Karpas-422 (cell line): ENCODE data around the gene OVOL3. TPM values are rescaled to one million over a fixed set of nuclear protein-coding genes. Genes with fewer than 3 reads are reported as not detected.

ENCODE experiments used
- DNase-seq: peaks from one replicate; pipeline ENCODE4 v3.0.0-alpha.2; 2015
- H2AFZ ChIP-seq: fragments of 200-600 bp; sonication (generic); 2 replicates; pipeline ENCODE4 v1.6.1; 2014; ENCODE audit warnings: antibody characterized with exemption, low read length, mixed read lengths
- H3K27ac ChIP-seq: fragments of 200-600 bp; sonication (generic); 2 replicates; pipeline ENCODE4 v1.5.1; 2014; ENCODE audit warnings: mild to moderate bottlenecking, low read length, moderate library complexity
- H3K27me3 ChIP-seq: fragments of 200-600 bp; sonication (generic); 2 replicates; pipeline ENCODE4 v1.6.1; 2014; ENCODE audit warnings: low read length, mixed read lengths
- H3K36me3 ChIP-seq: fragments of 200-600 bp; sonication (generic); 2 replicates; pipeline ENCODE4 v1.6.1; 2014; ENCODE audit warnings: low read length, mixed read lengths; ENCODE audit not compliant: insufficient read depth
- H3K4me1 ChIP-seq: fragments of 200-600 bp; sonication (generic); 2 replicates; pipeline ENCODE4 v1.6.1; 2014; ENCODE audit warnings: mild to moderate bottlenecking, low read length, mixed read lengths
- H3K4me2 ChIP-seq: fragments of 200-600 bp; sonication (generic); 2 replicates; pipeline ENCODE4 v1.6.1; 2014; ENCODE audit warnings: low read length, low read depth, mild to moderate bottlenecking; ENCODE audit not compliant: poor library complexity, severe bottlenecking
- H3K4me3 ChIP-seq: fragments of 200-600 bp; sonication (generic); 2 replicates; pipeline ENCODE4 v1.5.1; 2014; ENCODE audit warnings: mild to moderate bottlenecking, antibody characterized with exemption, low read length, mixed read lengths
- H3K79me2 ChIP-seq: fragments of 200-600 bp; sonication (generic); 2 replicates; pipeline ENCODE4 v1.6.1; 2014; ENCODE audit warnings: mild to moderate bottlenecking, low read length, mixed read lengths
- H3K9ac ChIP-seq: fragments of 200-600 bp; sonication (generic); 2 replicates; pipeline ENCODE4 v1.6.0; 2014; ENCODE audit warnings: low read length
- H3K9me2 ChIP-seq: fragments of 200-600 bp; sonication (generic), shearing (Covaris generic); replicated peaks from 2 replicates; pipeline ENCODE4 v1.6.0; 2014; ENCODE audit warnings: mild to moderate bottlenecking, low read length, moderate library complexity; ENCODE audit not compliant: insufficient read depth
- H3K9me3 ChIP-seq: fragments of 300-700, 200-600 bp; sonication (generic); 2 replicates; pipeline ENCODE4 v1.6.1; 2014; ENCODE audit warnings: low read length, mixed read lengths
- H4K20me1 ChIP-seq: fragments of 200-600 bp; sonication (generic); 2 replicates; pipeline ENCODE4 v1.6.1; 2014; ENCODE audit warnings: mild to moderate bottlenecking, antibody characterized with exemption, low read length, low read depth; ENCODE audit not compliant: insufficient read depth
- total RNA-seq: library from RNA; depleted of rRNA; stranded (reverse); fragments of >200 nt; shearing (Covaris generic); gene quantifications from 2 replicates; pipeline ENCODE4 v1.2.3, GENCODE V29; 2014; ENCODE audit warnings: low replicate concordance

OVOL3 gene
- total RNA-seq, 1 experiment from 2014 or later, result 3.1 TPM

DNA sequence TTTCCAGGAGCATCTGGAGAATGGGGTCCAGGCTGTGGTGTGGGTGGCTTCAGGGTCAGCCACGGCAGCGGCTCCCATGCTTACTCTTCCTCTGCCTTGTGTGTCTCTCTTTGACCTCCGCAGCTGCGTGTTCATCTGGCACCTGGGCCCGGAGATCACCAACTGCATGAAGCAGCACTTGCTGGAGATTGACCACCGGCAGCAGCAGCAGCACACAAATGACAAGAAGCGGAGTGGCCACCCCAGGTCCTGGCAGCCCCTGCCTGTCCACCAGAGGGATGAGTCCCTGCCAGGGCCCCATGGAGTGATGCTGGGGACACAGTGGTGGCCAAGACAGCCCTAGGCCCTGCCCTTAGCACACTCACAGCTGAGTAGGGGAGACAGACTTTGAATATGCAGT is 18.4 kb upstream of the OVOL3 start:
- no peaks in the 10 kb centered on the region for H3K9me2 ChIP-seq
- no peak overlapping the region for H2AFZ ChIP-seq
- no peak overlapping the region for H3K27ac ChIP-seq
- H3K9me3 ChIP-seq, result no peaks in the 10 kb centered on the region
- H3K79me2 ChIP-seq, result no peaks in the 10 kb centered on the region
- no peak overlapping the region for H3K4me3 ChIP-seq
- no peak for DNase-seq
- H3K4me1 ChIP-seq, result no peaks in the 10 kb centered on the region
- H3K9ac ChIP-seq, result no peak overlapping the region
- no peaks in the 10 kb centered on the region for H3K27me3 ChIP-seq
- no peaks in the 10 kb centered on the region for H4K20me1 ChIP-seq
- peaks cover 28% of the 10 kb centered on the region; the same call in 1 of the 2 replicates for H3K36me3 ChIP-seq
- H3K4me2 ChIP-seq, result no peak overlapping the region

DNA sequence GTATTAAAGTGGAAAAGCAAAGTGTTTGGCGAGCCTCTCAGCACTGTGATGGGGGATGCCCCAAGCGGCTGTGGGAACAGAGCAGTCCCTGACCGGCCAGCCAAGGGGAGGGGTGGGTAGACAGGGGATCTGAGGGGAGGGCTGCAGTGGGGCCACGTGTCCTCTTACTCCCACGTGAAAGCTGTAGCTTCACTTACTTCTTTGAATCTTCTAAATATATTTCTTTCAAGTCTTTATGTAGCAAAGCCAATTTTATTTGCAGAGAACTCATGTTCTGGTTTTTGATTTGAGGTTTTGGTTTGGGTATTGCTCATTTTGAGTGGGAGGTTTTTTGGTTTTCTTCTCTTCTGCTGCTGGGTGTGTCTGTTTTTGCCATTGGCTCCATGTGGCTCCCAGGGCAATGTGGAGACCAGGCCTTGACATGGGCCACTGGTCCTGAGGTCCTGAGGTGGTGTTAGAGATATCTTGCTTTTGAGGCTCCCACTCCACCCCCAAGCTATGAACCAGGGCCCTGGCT is 17.7 kb upstream of the OVOL3 start:
- Histone ChIP-seq H3K9me3 (no peaks in the 10 kb centered on the region), H3K9me2 (no peaks in the 10 kb centered on the region), H3K36me3 (peaks cover 28% of the 10 kb centered on the region; the same call in 1 of the 2 replicates), H3K4me1 (no peaks in the 10 kb centered on the region), H3K9ac (no peak overlapping the region), H4K20me1 (no peaks in the 10 kb centered on the region), H3K79me2 (no peaks in the 10 kb centered on the region), H3K4me2 (no peak overlapping the region), H3K27ac (no peak overlapping the region), H2AFZ (no peak overlapping the region), H3K27me3 (no peaks in the 10 kb centered on the region), H3K4me3 (no peak overlapping the region)
- no peak for DNase-seq

DNA sequence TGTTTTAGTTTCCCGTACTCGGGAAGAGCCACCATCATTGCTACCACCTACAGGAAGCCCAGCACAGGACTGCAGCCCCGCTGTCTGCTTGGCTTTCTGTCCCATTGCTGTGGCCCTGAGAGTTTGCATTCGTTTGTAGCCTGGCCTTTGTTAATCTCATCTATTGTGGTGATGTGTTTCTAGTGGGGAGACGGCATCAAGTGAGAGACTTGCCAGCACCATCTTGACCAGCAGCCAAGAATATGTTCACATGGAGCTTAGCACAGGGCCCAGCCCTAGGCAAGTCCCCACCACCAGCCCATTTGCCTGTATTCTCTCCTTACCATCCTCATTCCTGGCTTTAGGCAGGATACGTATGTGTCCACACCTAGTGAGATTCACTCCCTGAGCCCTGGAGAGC is 17.3 kb upstream of the OVOL3 start:
- Histone ChIP-seq H3K9me2 (no peaks in the 10 kb centered on the region), H3K79me2 (no peaks in the 10 kb centered on the region), H2AFZ (no peak overlapping the region), H3K27ac (no peak overlapping the region), H3K4me1 (no peaks in the 10 kb centered on the region), H3K36me3 (peaks cover 28% of the 10 kb centered on the region; the same call in 1 of the 2 replicates), H3K27me3 (no peaks in the 10 kb centered on the region), H3K9ac (no peak overlapping the region), H3K9me3 (no peaks in the 10 kb centered on the region), H3K4me3 (no peak overlapping the region), H3K4me2 (no peak overlapping the region), H4K20me1 (no peaks in the 10 kb centered on the region)
- no peak for DNase-seq

DNA sequence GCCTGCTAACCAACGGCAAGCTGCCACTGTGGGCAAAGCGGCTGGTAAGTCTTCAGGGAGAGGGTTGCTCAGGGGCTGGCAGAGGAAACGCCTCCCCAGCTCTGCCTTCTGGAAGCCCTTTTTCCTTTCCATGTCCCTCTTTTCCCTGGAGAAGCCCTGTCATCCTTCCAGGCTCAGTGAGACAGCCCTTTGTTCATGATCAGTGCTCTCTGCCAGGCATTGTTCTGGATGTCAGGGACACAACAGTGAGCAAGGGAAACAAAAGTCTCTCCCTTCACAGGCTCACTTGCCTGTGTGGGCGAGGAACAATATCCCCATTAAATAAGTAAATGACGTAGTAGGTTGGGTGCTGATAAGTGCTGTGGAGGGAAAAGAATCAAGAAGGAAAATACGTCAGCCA is 13.9 kb upstream of the OVOL3 start:
- Histone ChIP-seq H3K79me2 (no peaks in the 10 kb centered on the region), H3K9me3 (no peaks in the 10 kb centered on the region), H4K20me1 (no peaks in the 10 kb centered on the region), H3K27me3 (no peaks in the 10 kb centered on the region), H3K4me1 (peaks cover 12% of the 10 kb centered on the region), H3K27ac (no peak overlapping the region), H3K4me3 (no peak overlapping the region), H3K9me2 (no peaks in the 10 kb centered on the region), H2AFZ (no peak overlapping the region), H3K9ac (no peak overlapping the region), H3K4me2 (no peak overlapping the region), H3K36me3 (peaks cover 27% of the 10 kb centered on the region; the same call in 1 of the 2 replicates)
- DNase-seq, result no peak

DNA sequence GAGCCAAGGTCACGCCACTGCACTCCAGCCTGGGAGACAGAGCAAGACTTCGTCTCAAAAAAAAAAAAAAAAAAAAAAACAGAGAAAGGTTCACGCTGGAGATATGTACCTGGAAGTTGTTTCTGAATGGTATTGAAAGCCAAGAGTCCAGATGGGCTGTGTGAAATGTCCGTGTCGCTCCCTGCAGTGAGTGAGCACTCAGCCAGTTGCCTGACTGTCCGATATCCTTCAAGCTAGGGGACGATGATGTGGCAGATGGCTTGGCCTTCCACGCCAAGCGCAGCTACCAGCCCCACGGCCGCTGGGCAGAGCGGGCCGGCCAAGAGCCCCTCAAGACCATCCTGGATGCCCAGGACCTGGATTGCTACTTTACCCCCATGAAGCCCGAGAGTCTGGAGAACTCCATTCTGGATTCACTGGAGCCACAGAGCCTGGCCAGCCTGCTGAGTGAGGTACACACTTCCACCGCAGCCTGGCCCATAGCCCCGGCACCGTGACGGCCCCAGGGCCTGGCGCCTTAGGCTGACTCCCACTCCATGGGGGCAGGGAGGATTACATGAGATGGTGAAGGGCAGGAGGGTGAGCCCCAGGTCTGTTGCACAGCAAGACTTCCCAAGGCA is 11.7 kb upstream of the OVOL3 start:
- Histone ChIP-seq H4K20me1 (peaks cover 5% of the 10 kb centered on the region; the same call in 1 of the 2 replicates), H3K4me1 (peaks cover 12% of the 10 kb centered on the region), H3K36me3 (peaks cover 26% of the 10 kb centered on the region; the same call in 1 of the 2 replicates), H3K27me3 (no peaks in the 10 kb centered on the region), H3K27ac (no peak overlapping the region), H3K79me2 (no peaks in the 10 kb centered on the region), H2AFZ (no peak overlapping the region), H3K9me3 (no peaks in the 10 kb centered on the region), H3K4me2 (no peak overlapping the region), H3K9ac (no peak overlapping the region), H3K4me3 (no peak overlapping the region), H3K9me2 (no peaks in the 10 kb centered on the region)
- no peak for DNase-seq

DNA sequence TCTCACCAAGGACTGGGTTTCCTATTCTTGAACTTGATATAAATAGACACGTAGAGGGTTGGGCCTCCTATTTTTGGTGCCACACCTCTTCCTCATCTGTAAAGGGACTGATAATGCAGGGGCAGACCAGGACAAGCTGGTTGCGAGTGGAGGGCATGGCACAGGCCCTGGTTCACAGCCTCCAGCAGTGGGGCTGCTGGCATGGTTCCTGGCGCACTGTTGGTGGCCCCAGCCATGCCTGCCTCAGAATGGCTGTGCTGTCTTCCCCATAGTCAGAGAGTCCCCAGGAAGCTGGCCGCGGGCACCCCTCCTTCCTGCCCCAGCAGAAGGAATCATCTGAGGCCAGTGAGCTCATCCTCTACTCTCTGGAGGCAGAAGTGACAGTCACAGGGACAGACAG is 10.5 kb upstream of the OVOL3 start:
- Histone ChIP-seq H3K79me2 (no peaks in the 10 kb centered on the region), H2AFZ (no peak overlapping the region), H3K36me3 (peaks cover 29% of the 10 kb centered on the region), H3K9ac (no peak overlapping the region), H3K27me3 (no peaks in the 10 kb centered on the region), H3K4me2 (no peak overlapping the region), H3K9me3 (no peaks in the 10 kb centered on the region), H3K9me2 (no peaks in the 10 kb centered on the region), H3K27ac (0 out of 2 replicates have a peak overlapping the region, but pooled peaks have one; percentile 19), H4K20me1 (peaks cover 5% of the 10 kb centered on the region; the same call in 1 of the 2 replicates), H3K4me1 (peaks cover 12% of the 10 kb centered on the region), H3K4me3 (no peak overlapping the region)
- no peak for DNase-seq

DNA sequence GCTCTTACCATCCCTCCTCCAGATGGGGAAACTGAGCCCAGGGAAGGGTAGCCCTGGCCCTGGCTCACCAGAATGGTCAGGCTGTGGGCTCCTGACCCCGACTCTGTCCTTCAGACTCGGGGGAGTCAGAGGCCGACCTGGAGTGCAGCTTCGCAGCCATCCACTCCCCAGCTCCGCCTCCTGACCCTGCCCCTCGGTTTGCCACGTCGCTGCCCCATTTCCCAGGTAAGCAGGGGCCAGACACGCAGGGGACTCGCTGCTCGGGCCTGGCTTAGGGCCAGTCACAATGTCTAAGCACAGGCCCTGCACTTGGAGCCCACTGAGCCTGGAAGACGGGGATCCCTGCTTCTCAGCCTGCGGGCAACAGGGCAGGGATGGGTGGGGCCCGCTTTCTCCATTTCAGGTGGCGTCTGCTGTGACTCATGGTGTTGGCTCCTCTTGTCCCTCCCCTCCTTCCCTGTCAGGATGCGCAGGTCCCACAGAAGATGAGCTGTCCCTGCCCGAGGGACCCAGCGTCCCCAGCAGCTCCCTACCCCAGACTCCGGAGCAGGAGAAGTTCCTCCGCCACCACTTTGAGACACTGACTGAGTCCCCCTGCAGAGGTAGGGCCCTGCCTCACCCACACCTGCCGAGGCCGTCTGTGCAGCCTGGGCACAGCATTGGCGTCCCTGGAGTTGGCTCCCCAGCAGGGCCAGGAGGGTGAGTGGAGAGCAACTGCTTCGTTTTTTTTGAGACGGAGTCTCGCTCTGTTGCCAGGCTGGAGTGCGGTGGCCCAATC is 9.2 kb upstream of the OVOL3 start:
- Histone ChIP-seq H3K4me3 (no peak overlapping the region), H3K36me3 (peaks cover 29% of the 10 kb centered on the region), H3K9me3 (no peaks in the 10 kb centered on the region), H3K27me3 (no peaks in the 10 kb centered on the region), H3K9me2 (no peaks in the 10 kb centered on the region), H4K20me1 (peaks cover 7% of the 10 kb centered on the region; the same call in 1 of the 2 replicates), H2AFZ (no peak overlapping the region), H3K27ac (no peak overlapping the region), H3K9ac (no peak overlapping the region), H3K4me1 (peaks cover 12% of the 10 kb centered on the region), H3K4me2 (no peak overlapping the region), H3K79me2 (no peaks in the 10 kb centered on the region)
- no peak for DNase-seq

DNA sequence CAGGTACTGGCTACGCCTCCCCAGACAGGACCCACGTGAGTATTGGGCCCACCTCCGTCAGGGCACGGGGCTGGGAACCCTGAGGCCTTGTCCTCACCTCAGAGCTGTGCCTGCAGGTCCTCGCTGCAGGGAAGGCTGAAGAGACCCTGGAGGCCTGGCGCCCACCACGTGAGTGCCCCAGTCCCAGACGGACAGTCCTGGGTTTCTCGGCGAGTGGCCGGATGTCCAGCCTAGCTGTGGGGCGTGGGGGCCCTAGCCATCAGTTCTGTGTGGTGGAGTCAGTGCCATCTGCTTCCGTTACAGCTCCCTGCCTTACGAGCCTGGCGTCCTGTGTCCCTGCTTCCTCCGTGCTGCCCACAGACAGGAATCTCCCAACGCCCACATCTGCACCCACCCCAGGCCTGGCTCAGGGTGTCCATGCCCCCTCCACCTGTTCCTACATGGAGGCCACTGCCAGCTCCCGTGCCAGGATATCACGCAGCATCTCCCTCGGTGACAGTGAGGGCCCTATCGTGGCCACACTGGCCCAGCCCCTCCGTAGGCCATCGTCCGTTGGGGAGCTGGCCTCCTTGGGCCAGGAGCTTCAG is 7.8 kb upstream of the OVOL3 start:
- H3K4me2 ChIP-seq, result no peak overlapping the region
- no peak overlapping the region for H3K9ac ChIP-seq
- H3K27ac ChIP-seq, result no peak overlapping the region
- no peaks in the 10 kb centered on the region for H3K9me2 ChIP-seq
- H3K4me1 ChIP-seq, result peaks cover 12% of the 10 kb centered on the region
- no peaks in the 10 kb centered on the region for H3K79me2 ChIP-seq
- H2AFZ ChIP-seq, result no peak overlapping the region
- peaks cover 25% of the 10 kb centered on the region for H3K36me3 ChIP-seq
- no peaks in the 10 kb centered on the region for H3K9me3 ChIP-seq
- H3K27me3 ChIP-seq, result no peaks in the 10 kb centered on the region
- no peak overlapping the region for H3K4me3 ChIP-seq
- H4K20me1 ChIP-seq, result peaks cover 15% of the 10 kb centered on the region; the same call in 1 of the 2 replicates
- DNase-seq, result no peak
